Measurements from ENCODE around the gene TMEM106C. TPM values are rescaled to one million over a fixed set of nuclear protein-coding genes. Genes with fewer than 3 reads are reported as not detected.
A peak's percentile ranks its signal among the peaks of the same experiment; 100 is the strongest.

Gene TMEM106C
- total and polyA plus RNA-seq, 2 of the 13 experiments (the other 11 are each of a cell fraction or from before 2014, with no cell fraction given), result 132 to 192 TPM

DNA sequence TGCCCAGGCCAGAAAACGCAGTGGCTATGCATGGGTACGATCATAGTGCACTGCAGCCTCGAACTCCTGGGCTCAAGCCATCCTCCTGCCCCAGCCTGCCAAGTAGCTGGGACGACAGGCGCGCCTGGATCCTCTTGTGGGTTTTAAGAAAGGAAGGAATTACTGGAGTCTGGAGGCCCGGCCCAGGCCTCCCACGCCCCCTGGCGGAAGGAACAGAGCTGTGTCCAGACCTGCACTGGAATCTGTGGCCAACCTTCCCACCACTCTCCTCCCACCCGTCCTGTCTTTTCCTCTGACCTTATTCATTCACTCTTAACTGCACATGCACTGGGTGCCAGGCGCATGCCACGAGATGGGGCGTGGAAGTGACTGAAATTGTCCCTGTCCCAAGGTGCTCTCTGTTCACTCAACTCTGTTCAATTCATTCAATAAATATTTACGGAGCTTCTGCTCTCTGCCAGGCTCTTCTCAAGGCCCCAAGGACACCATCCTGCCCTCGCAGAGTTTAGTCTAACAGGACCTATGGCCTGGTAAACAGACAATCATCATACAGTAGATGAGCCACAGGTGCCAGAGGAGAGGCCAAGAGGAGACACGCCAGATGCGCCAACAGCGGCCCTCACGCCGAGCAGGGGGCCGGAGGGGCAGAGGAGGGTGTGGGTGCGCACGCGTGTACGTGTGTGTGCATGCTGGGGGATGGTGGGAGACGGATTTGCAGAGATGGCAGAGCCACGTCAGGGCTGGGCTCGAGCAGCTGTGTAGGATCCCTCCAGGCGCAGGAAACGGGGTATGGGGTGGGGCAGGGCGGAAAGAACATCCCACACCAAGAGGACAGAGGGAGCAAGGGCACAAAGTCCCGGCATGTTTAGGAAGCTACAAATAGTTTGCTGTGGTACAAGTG, 13.7 kb upstream of the TMEM106C start (continued):
- TF ChIP-seq ZFY (CRISPR knock-in tag; IDR thresholded peaks at IDR 0.05) (0 out of 2 replicates have a peak, but pooled peaks have one; percentile 40), KDM5B (CRISPR knock-in tag; IDR thresholded peaks at IDR 0.05; ENCODE audit: borderline replicate concordance) (no peak), RAD51 (IDR thresholded peaks at IDR 0.05; ENCODE audit: borderline replicate concordance) (no peak), RORA (CRISPR knock-in tag; IDR thresholded peaks at IDR 0.05) (no peak), ZNF788 (CRISPR knock-in tag; IDR thresholded peaks at IDR 0.05; ENCODE audit: borderline replicate concordance) (no peak; the same call in 1 of the 2 replicates), ZNF468 (CRISPR knock-in tag; IDR thresholded peaks at IDR 0.05) (no peak), ATM (IDR thresholded peaks at IDR 0.05; ENCODE audit: borderline replicate concordance) (no peak), JDP2 (CRISPR knock-in tag; IDR thresholded peaks at IDR 0.05; ENCODE audit: borderline replicate concordance) (no peak), ZNF331 (CRISPR knock-in tag; IDR thresholded peaks at IDR 0.05) (no peak)
- TF ChIP-seq, protein P1, sequence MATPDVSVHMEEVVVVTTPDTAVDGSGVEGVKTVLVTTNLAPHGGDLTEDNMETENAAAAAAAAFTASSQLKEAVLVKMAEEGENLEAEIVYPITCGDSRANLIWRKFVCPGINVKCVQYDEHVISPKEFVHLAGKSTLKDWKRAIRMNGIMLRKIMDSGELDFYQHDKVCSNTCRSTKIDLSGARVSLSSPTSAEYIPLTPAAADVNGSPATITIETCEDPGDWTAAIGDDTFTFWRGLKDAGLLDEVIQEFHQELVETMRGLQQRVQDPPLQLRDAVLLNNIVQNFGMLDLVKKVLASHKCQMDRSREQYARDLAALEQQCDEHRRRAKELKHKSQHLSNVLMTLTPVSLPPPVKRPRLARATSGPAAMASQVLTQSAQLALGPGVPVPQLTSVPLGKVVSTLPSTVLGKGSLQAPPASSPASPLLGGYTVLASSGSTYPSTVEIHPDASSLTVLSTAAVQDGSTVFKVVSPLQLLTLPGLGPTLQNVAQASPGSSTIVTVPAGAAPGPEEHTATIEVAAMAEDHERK (CRISPR knock-in tag; IDR thresholded peaks at IDR 0.05; ENCODE audit: low read depth), result no peak
- TF ChIP-seq, protein P2, sequence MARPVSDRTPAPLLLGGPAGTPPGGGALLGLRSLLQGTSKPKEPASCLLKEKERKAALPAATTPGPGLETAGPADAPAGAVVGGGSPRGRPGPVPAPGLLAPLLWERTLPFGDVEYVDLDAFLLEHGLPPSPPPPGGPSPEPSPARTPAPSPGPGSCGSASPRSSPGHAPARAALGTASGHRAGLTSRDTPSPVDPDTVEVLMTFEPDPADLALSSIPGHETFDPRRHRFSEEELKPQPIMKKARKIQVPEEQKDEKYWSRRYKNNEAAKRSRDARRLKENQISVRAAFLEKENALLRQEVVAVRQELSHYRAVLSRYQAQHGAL (CRISPR knock-in tag; IDR thresholded peaks at IDR 0.05; ENCODE audit: not compliant biosample characterization), result no peak
- TF ChIP-seq, protein P3, sequence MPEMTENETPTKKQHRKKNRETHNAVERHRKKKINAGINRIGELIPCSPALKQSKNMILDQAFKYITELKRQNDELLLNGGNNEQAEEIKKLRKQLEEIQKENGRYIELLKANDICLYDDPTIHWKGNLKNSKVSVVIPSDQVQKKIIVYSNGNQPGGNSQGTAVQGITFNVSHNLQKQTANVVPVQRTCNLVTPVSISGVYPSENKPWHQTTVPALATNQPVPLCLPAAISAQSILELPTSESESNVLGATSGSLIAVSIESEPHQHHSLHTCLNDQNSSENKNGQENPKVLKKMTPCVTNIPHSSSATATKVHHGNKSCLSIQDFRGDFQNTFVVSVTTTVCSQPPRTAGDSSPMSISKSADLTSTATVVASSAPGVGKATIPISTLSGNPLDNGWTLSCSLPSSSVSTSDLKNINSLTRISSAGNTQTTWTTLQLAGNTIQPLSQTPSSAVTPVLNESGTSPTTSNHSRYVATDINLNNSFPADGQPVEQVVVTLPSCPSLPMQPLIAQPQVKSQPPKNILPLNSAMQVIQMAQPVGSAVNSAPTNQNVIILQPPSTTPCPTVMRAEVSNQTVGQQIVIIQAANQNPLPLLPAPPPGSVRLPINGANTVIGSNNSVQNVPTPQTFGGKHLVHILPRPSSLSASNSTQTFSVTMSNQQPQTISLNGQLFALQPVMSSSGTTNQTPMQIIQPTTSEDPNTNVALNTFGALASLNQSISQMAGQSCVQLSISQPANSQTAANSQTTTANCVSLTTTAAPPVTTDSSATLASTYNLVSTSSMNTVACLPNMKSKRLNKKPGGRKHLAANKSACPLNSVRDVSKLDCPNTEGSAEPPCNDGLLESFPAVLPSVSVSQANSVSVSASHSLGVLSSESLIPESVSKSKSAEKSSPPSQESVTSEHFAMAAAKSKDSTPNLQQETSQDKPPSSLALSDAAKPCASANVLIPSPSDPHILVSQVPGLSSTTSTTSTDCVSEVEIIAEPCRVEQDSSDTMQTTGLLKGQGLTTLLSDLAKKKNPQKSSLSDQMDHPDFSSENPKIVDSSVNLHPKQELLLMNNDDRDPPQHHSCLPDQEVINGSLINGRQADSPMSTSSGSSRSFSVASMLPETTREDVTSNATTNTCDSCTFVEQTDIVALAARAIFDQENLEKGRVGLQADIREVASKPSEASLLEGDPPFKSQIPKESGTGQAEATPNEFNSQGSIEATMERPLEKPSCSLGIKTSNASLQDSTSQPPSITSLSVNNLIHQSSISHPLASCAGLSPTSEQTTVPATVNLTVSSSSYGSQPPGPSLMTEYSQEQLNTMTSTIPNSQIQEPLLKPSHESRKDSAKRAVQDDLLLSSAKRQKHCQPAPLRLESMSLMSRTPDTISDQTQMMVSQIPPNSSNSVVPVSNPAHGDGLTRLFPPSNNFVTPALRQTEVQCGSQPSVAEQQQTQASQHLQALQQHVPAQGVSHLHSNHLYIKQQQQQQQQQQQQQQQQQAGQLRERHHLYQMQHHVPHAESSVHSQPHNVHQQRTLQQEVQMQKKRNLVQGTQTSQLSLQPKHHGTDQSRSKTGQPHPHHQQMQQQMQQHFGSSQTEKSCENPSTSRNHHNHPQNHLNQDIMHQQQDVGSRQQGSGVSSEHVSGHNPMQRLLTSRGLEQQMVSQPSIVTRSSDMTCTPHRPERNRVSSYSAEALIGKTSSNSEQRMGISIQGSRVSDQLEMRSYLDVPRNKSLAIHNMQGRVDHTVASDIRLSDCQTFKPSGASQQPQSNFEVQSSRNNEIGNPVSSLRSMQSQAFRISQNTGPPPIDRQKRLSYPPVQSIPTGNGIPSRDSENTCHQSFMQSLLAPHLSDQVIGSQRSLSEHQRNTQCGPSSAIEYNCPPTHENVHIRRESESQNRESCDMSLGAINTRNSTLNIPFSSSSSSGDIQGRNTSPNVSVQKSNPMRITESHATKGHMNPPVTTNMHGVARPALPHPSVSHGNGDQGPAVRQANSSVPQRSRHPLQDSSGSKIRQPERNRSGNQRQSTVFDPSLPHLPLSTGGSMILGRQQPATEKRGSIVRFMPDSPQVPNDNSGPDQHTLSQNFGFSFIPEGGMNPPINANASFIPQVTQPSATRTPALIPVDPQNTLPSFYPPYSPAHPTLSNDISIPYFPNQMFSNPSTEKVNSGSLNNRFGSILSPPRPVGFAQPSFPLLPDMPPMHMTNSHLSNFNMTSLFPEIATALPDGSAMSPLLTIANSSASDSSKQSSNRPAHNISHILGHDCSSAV (CRISPR knock-in tag; IDR thresholded peaks at IDR 0.05; ENCODE audit: borderline replicate concordance), result no peak
- TF ChIP-seq, protein P4, sequence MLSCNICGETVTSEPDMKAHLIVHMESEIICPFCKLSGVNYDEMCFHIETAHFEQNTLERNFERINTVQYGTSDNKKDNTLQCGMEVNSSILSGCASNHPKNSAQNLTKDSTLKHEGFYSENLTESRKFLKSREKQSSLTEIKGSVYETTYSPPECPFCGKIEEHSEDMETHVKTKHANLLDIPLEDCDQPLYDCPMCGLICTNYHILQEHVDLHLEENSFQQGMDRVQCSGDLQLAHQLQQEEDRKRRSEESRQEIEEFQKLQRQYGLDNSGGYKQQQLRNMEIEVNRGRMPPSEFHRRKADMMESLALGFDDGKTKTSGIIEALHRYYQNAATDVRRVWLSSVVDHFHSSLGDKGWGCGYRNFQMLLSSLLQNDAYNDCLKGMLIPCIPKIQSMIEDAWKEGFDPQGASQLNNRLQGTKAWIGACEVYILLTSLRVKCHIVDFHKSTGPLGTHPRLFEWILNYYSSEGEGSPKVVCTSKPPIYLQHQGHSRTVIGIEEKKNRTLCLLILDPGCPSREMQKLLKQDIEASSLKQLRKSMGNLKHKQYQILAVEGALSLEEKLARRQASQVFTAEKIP (CRISPR knock-in tag; IDR thresholded peaks at IDR 0.05; ENCODE audit: borderline replicate concordance), result no peak
- TF ChIP-seq, protein P5, sequence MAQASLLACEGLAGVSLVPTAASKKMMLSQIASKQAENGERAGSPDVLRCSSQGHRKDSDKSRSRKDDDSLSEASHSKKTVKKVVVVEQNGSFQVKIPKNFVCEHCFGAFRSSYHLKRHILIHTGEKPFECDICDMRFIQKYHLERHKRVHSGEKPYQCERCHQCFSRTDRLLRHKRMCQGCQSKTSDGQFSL (CRISPR knock-in tag; IDR thresholded peaks at IDR 0.05), result no peak
- TF ChIP-seq, protein P6, sequence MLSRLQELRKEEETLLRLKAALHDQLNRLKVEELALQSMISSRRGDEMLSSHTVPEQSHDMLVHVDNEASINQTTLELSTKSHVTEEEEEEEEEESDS (CRISPR knock-in tag; IDR thresholded peaks at IDR 0.05; ENCODE audit: borderline replicate concordance), result no peak

Measured in HepG2 (cell line).